H1 (cell line): ENCODE measurements around the gene UROD. TPM values are rescaled to one million over a fixed set of nuclear protein-coding genes. Genes with fewer than 3 reads are reported as not detected.

ENCODE experiments used
- CTCF ChIA-PET: fragments of 300-600 bp; sonication (Branson Sonifier 250); formaldehyde crosslinking; loops from one replicate; lab custom pipeline; 2021; ENCODE audit not compliant: partially characterized antibody; lab: Charles Lee
- POLR2A ChIA-PET: fragments of 300-600 bp; sonication (Branson Sonifier 250); formaldehyde crosslinking; loops from one replicate; lab custom pipeline; 2021; ENCODE audit warnings: inconsistent platforms; ENCODE audit not compliant: partially characterized antibody; lab: Charles Lee
- DNase-seq, 2 experiments: peaks; one replicate each; pipeline versions ENCODE4 v3.0.0 to v3.0.0-alpha.2; 2010 to 2022; ENCODE audit warnings: low spot score in 2 of 2, low read depth in 1 of 2, mixed read lengths in 1 of 2
- FAIRE-seq: peaks from 2 replicates; lab custom pipeline; 2011; peaks lifted over from hg19 to GRCh38; lab: Jason Lieb, UNC
- H2AFZ ChIP-seq: 2 replicates; pipeline ENCODE4 v1.8.1; 2012; ENCODE audit warnings: low read length, inconsistent platforms
- H2AK5ac ChIP-seq: 2 replicates; pipeline ENCODE4 v1.6.1; 2013; ENCODE audit warnings: low read depth, low read length
- H2BK120ac ChIP-seq: replicated peaks from 2 replicates; pipeline ENCODE3; 2013; ENCODE audit warnings: low read depth, low read length, inconsistent platforms
- H2BK12ac ChIP-seq: 2 replicates; pipeline ENCODE4 v1.6.1; 2013; ENCODE audit warnings: low read depth, low read length
- H2BK15ac ChIP-seq: 2 replicates; pipeline ENCODE4 v1.6.1; 2013; ENCODE audit warnings: low read length
- H2BK20ac ChIP-seq: 2 replicates; pipeline ENCODE4 v1.6.1; 2013; ENCODE audit warnings: low read length
- H2BK5ac ChIP-seq: 2 replicates; pipeline ENCODE4 v1.6.1; 2013; ENCODE audit warnings: low read depth, low read length
- H3K14ac ChIP-seq: 2 replicates; pipeline ENCODE4 v1.6.1; 2013; ENCODE audit warnings: inconsistent platforms; ENCODE audit not compliant: insufficient read length
- H3K18ac ChIP-seq: 2 replicates; pipeline ENCODE4 v1.6.1; 2013; ENCODE audit warnings: low read length; ENCODE audit errors: extremely low read depth
- H3K23ac ChIP-seq: 2 replicates; pipeline ENCODE4 v1.6.1; 2013; ENCODE audit warnings: inconsistent platforms; ENCODE audit not compliant: insufficient read length
- H3K23me2 ChIP-seq: 2 replicates; pipeline ENCODE4 v1.6.1; 2013; ENCODE audit warnings: low read depth, low read length
- H3K27ac ChIP-seq: 2 replicates; pipeline ENCODE4 v1.6.1; 2011; ENCODE audit warnings: low read depth, low read length, inconsistent platforms
- H3K27me3 ChIP-seq, 4 experiments: replicated peaks in 1 of 4; 1 replicate in 1 of 4; 2 replicates in 3 of 4; pipeline versions ENCODE4 v1.6.1 to v1.8.1; 2011 to 2013; ENCODE audit warnings: low read length in 3 of 4, mild to moderate bottlenecking in 3 of 4, inconsistent platforms in 2 of 4, mixed read lengths in 2 of 4, moderate library complexity in 1 of 4; ENCODE audit not compliant: control insufficient read depth in 3 of 4, insufficient read depth in 3 of 4; ENCODE audit errors: extremely low read depth in 1 of 4
- H3K36me3 ChIP-seq, 4 experiments: 2 replicates each; pipeline versions ENCODE4 v1.6.1 to v1.8.1; 2011 to 2013; ENCODE audit warnings: mild to moderate bottlenecking in 4 of 4, low read length in 3 of 4, moderate library complexity in 2 of 4, control low read depth in 1 of 4, inconsistent platforms in 1 of 4; ENCODE audit not compliant: insufficient read depth in 4 of 4, control insufficient read depth in 2 of 4
- H3K4ac ChIP-seq: replicated peaks from 2 replicates; pipeline ENCODE3; 2013; ENCODE audit warnings: low read length, low read depth, mixed read lengths, inconsistent platforms; ENCODE audit not compliant: insufficient read length
- H3K4me1 ChIP-seq, 4 experiments: replicated peaks in 1 of 4; 1 replicate in 1 of 4; 2 replicates in 3 of 4; pipeline versions ENCODE4 v1.6.1 to v1.8.1; 2011 to 2013; ENCODE audit warnings: low read length in 3 of 4, inconsistent platforms in 2 of 4, mixed read lengths in 1 of 4; ENCODE audit not compliant: insufficient read depth in 4 of 4, control insufficient read depth in 3 of 4
- H3K4me2 ChIP-seq, 2 experiments: 2 replicates each; pipeline versions ENCODE4 v1.6.1 to v1.8.1; 2011 to 2013; ENCODE audit warnings: low read depth in 2 of 2, low read length in 2 of 2, control low read depth in 1 of 2, inconsistent platforms in 1 of 2, mild to moderate bottlenecking in 1 of 2; ENCODE audit not compliant: insufficient read depth in 1 of 2
- H3K4me3 ChIP-seq, 4 experiments: fragments of 200-600, 300-600 bp in 1 of 4; sonication (generic), shearing (Covaris generic), sonication (Bioruptor Twin) in 1 of 4; 2 replicates each; pipeline versions ENCODE4 v1.5.1 to v1.8.1; 2011 to 2016; ENCODE audit warnings: low read length in 4 of 4, low read depth in 3 of 4, control low read depth in 2 of 4, inconsistent platforms in 2 of 4, mild to moderate bottlenecking in 2 of 4, mixed read lengths in 1 of 4, moderate library complexity in 1 of 4; ENCODE audit not compliant: insufficient read depth in 2 of 4; ENCODE audit errors: extremely low read depth in 1 of 4
- H3K56ac ChIP-seq: replicated peaks from 2 replicates; pipeline ENCODE3; 2013; ENCODE audit warnings: low read depth, mild to moderate bottlenecking, mixed read lengths, low read length, inconsistent platforms; ENCODE audit not compliant: insufficient read length
- H3K79me1 ChIP-seq: 2 replicates; pipeline ENCODE4 v1.6.1; 2013; ENCODE audit warnings: low read depth, low read length, control low read depth
- H3K79me2 ChIP-seq, 2 experiments: 2 replicates each; pipeline versions ENCODE4 v1.6.1 to v1.8.1; 2012 to 2013; ENCODE audit warnings: low read length in 2 of 2, mild to moderate bottlenecking in 2 of 2, inconsistent platforms in 1 of 2; ENCODE audit not compliant: insufficient read depth in 2 of 2, control insufficient read depth in 1 of 2
- H3K9ac ChIP-seq, 4 experiments: replicated peaks in 1 of 4; 1 replicate in 1 of 4; 2 replicates in 3 of 4; pipeline versions ENCODE4 v1.6.1 to v1.8.1; 2011 to 2013; ENCODE audit warnings: low read depth in 3 of 4, low read length in 3 of 4, control low read depth in 2 of 4, mild to moderate bottlenecking in 2 of 4, moderate library complexity in 2 of 4, inconsistent platforms in 1 of 4; ENCODE audit errors: extremely low read depth in 1 of 4
- H3K9me3 ChIP-seq, 2 experiments: 2 replicates each; pipeline versions ENCODE4 v1.6.1 to v1.8.1; 2012 to 2013; ENCODE audit warnings: mild to moderate bottlenecking in 2 of 2, moderate library complexity in 2 of 2, control low read depth in 1 of 2, inconsistent platforms in 1 of 2, low read depth in 1 of 2, low read length in 1 of 2, mixed read lengths in 1 of 2; ENCODE audit not compliant: insufficient read depth in 2 of 2
- H4K20me1 ChIP-seq, 2 experiments: replicated peaks in 1 of 2; 2 replicates each; pipeline versions ENCODE3 to v1.8.1; 2011 to 2013; ENCODE audit warnings: inconsistent platforms in 2 of 2, low read length in 2 of 2, mild to moderate bottlenecking in 1 of 2; ENCODE audit not compliant: insufficient read depth in 2 of 2, control insufficient read depth in 1 of 2
- H4K5ac ChIP-seq: 2 replicates; pipeline ENCODE4 v1.6.1; 2013; ENCODE audit warnings: low read length, low read depth, mixed read lengths, inconsistent platforms; ENCODE audit not compliant: insufficient read length
- H4K8ac ChIP-seq: 2 replicates; pipeline ENCODE4 v1.8.0; 2013; ENCODE audit warnings: mild to moderate bottlenecking, moderate library complexity, low read length, inconsistent platforms; ENCODE audit not compliant: insufficient read depth; ENCODE audit errors: extremely low read depth
- H4K91ac ChIP-seq: replicated peaks from 2 replicates; pipeline ENCODE3; 2013; ENCODE audit warnings: low read length, mixed read lengths, inconsistent platforms; ENCODE audit not compliant: insufficient read length
- CBX5 ChIP-seq: fragments of 300-800, 300-1000 bp; sonication (generic); IDR thresholded peaks from 2 replicates; pipeline ENCODE4 v1.7.1; 2016; ENCODE audit warnings: antibody characterized with exemption, low read length, low read depth
- CREB1 ChIP-seq: IDR thresholded peaks from 2 replicates; pipeline ENCODE4 v1.6.1; 2012; ENCODE audit warnings: inconsistent platforms
- CTBP2 ChIP-seq: IDR thresholded peaks from 2 replicates; pipeline ENCODE4 v1.7.0; 2011; ENCODE audit warnings: borderline replicate concordance, mild to moderate bottlenecking, moderate library complexity, mixed read lengths, low read length; ENCODE audit not compliant: insufficient read depth, insufficient read length
- EZH2 ChIP-seq: fragments of 200-600 bp; sonication (generic); IDR thresholded peaks from 2 replicates; pipeline ENCODE4 v1.7.1; 2012; ENCODE audit warnings: low read depth, mild to moderate bottlenecking, moderate library complexity, low read length, inconsistent platforms; ENCODE audit not compliant: severe bottlenecking
- NRF1 ChIP-seq: IDR thresholded peaks from 2 replicates; pipeline ENCODE4 v1.6.1; 2011; ENCODE audit warnings: mild to moderate bottlenecking, low read depth, low read length, improper control_type of control experiment
- SIX5 ChIP-seq: IDR thresholded peaks from 2 replicates; pipeline ENCODE4 v1.6.1; 2011; ENCODE audit warnings: mild to moderate bottlenecking, low read depth, low read length
- TAF7 ChIP-seq: optimal IDR thresholded peaks from 2 replicates; pipeline ENCODE3; 2011; ENCODE audit warnings: low read depth, mild to moderate bottlenecking, inconsistent platforms, low read length, moderate library complexity, borderline replicate concordance
- WGBS, 2 experiments: shearing (Covaris generic) in 1 of 2; methylation state at CpG; one replicate each; pipeline versions ENCODE4 v1.1.6 to v1.1.7; 2013 to 2015; ENCODE audit warnings: low lambda C conversion rate in 2 of 2, mixed read lengths in 2 of 2, inconsistent platforms in 1 of 2, low coverage in 1 of 2, missing lambda C conversion rate in 1 of 2; ENCODE audit not compliant: insufficient replicate concordance in 2 of 2, insufficient coverage in 1 of 2, insufficient read length in 1 of 2; ENCODE audit errors: extremely low coverage in 1 of 2, missing lambda C conversion rate in 1 of 2; 5-methylcytosine and 5-hydroxymethylcytosine counted together
- polyA plus RNA-seq, 7 experiments: library from polyadenylated mRNA; depleted of rRNA in 3 of 7; stranded (reverse) in 5 of 7; unstranded in 2 of 7; fragments of >200 nt in 5 of 7; fragments of 200-250 nt in 2 of 7; gene quantifications; 1 replicate in 5 of 7; 2 replicates in 1 of 7; 4 replicates in 1 of 7; pipeline versions ENCODE4 v1.2.1 to v1.2.3, GENCODE V29; 2011 to 2013; ENCODE audit warnings: missing spikeins in 2 of 7, mixed read lengths in 2 of 7
- total RNA-seq: library from RNA; stranded (reverse); fragmentation: NEBNext Ultra II Directional; extraction: Animal tissue kit (Norgen Biotek cat#: 25700); gene quantifications from 2 replicates; pipeline ENCODE4 v1.2.1, GENCODE V29; 2021
- TF ChIP-seq, protein P1 (sequence below), 3 experiments: IDR thresholded peaks; 1 replicate in 2 of 3; 2 replicates in 1 of 3; pipeline versions ENCODE4 v1.5.1 to v1.6.1; 2011; ENCODE audit warnings: low read length in 3 of 3, mild to moderate bottlenecking in 3 of 3, inconsistent platforms in 2 of 3, low read depth in 1 of 3, moderate library complexity in 1 of 3; ENCODE audit not compliant: insufficient read depth in 1 of 3; ENCODE audit errors: control extremely low read depth in 1 of 3
- TF ChIP-seq, protein P2 (sequence below): IDR thresholded peaks from 2 replicates; pipeline ENCODE4 v1.6.1; 2011; ENCODE audit warnings: low read length, improper control_type of control experiment

The UROD gene
- total and polyA plus RNA-seq, 2 of the 8 experiments (the other 6 are each of a cell fraction or from before 2014, with no cell fraction given), result 86.6 to 220 TPM

DNA sequence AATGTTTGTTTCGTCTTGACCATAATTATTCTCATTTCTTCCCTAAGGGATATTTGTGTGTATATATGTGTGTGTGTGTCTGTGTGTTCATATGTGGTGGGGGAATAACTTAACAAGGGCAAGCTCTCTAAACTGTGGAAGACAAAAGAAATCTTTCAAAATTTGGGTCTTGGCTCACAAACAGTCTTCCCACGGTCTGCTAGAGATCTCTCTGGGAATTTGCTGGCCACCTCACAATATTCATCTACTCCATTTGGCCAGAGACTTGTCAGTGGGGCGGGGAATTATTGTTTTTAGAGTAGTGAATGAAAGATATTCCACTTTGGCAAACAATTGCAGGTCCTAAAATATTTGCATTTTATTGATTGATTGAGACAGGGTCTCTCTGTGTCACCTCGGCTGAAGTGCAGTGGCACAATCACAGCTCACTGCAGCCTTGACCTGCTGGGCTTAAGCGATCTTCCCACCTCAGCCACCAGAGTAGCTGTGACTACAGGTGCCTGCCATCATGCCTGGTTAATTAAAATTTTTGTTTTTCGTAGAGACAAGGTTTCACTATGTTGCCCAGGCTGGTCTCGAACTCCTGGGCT, 17.6 kb upstream of the UROD start:
- no peak overlapping the region for H4K91ac ChIP-seq
- H4K20me1 ChIP-seq, result no peaks in the 10 kb centered on the region
- no peaks in the 10 kb centered on the region for H3K4me1 ChIP-seq
- POLR2A ChIA-PET, result interaction anchor here (1.0 to 1.8 kb wide), 2 partner anchors 8 to 175 kb away, joined by 4 read pairs; partner anchors contain the start of gene EIF2B3
- 84% methylated on average over 7 of the region's 7 CpGs; no CpG with 5 or more reads in 1 of the 2 experiments for WGBS, 2 experiments
- no peak overlapping the region for H2BK12ac ChIP-seq
- H2BK120ac ChIP-seq, result no peak overlapping the region
- H3K27ac ChIP-seq, result no peak overlapping the region
- H3K79me1 ChIP-seq, result no peaks in the 10 kb centered on the region
- H3K23ac ChIP-seq, result no peak overlapping the region
- no peaks in the 10 kb centered on the region for H3K36me3 ChIP-seq
- CTCF ChIA-PET, result interaction anchor here (0.6 to 0.7 kb wide), 2 partner anchors 175 to 1064 kb away, joined by 3 read pairs; no protein-coding TSS in a partner anchor
- H3K9ac ChIP-seq, result no peak overlapping the region
- FAIRE-seq (no peak), DNase-seq (no peak)
- H2AK5ac ChIP-seq, result no peak overlapping the region
- no peak overlapping the region for H3K18ac ChIP-seq
- no peak overlapping the region for H3K14ac ChIP-seq
- H3K56ac ChIP-seq, result no peak overlapping the region
- no peaks in the 10 kb centered on the region for H3K9me3 ChIP-seq
- H2BK20ac ChIP-seq, result no peak overlapping the region
- no peak overlapping the region for H3K4me3 ChIP-seq
- H3K27me3 ChIP-seq, result no peaks in the 10 kb centered on the region
- H4K8ac ChIP-seq, result no peak overlapping the region
- no peak overlapping the region for H3K4me2 ChIP-seq
- no peak overlapping the region for H2BK15ac ChIP-seq
- no peak overlapping the region for H2AFZ ChIP-seq
- no peak overlapping the region for H4K5ac ChIP-seq
- H3K79me2 ChIP-seq, result no peaks in the 10 kb centered on the region
- H2BK5ac ChIP-seq, result no peak overlapping the region
- no peaks in the 10 kb centered on the region for H3K23me2 ChIP-seq
- H3K4ac ChIP-seq, result no peak overlapping the region
- TF ChIP-seq CBX5, result no peak
- TF ChIP-seq EZH2, result no peak
- no peak for TF ChIP-seq TAF7
- TF ChIP-seq, protein P1, sequence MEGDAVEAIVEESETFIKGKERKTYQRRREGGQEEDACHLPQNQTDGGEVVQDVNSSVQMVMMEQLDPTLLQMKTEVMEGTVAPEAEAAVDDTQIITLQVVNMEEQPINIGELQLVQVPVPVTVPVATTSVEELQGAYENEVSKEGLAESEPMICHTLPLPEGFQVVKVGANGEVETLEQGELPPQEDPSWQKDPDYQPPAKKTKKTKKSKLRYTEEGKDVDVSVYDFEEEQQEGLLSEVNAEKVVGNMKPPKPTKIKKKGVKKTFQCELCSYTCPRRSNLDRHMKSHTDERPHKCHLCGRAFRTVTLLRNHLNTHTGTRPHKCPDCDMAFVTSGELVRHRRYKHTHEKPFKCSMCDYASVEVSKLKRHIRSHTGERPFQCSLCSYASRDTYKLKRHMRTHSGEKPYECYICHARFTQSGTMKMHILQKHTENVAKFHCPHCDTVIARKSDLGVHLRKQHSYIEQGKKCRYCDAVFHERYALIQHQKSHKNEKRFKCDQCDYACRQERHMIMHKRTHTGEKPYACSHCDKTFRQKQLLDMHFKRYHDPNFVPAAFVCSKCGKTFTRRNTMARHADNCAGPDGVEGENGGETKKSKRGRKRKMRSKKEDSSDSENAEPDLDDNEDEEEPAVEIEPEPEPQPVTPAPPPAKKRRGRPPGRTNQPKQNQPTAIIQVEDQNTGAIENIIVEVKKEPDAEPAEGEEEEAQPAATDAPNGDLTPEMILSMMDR (IDR thresholded peaks at IDR 0.05; ENCODE audit: control extremely low read depth in 1 of 3, insufficient read depth in 1 of 3, low read depth in 1 of 3, low read length in 3 of 3), result no peak
- no peak for TF ChIP-seq CREB1
- no peak for TF ChIP-seq NRF1
- TF ChIP-seq SIX5, result no peak
- no peak for TF ChIP-seq CTBP2
- TF ChIP-seq, protein P2, sequence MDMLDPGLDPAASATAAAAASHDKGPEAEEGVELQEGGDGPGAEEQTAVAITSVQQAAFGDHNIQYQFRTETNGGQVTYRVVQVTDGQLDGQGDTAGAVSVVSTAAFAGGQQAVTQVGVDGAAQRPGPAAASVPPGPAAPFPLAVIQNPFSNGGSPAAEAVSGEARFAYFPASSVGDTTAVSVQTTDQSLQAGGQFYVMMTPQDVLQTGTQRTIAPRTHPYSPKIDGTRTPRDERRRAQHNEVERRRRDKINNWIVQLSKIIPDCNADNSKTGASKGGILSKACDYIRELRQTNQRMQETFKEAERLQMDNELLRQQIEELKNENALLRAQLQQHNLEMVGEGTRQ, result no peak
